ENCODE measurements around the gene IGFL1. TPM values are rescaled to one million over a fixed set of nuclear protein-coding genes. Genes with fewer than 3 reads are reported as not detected.

Gene IGFL1
- total and polyA plus RNA-seq, 11 donors = not detected

DNA sequence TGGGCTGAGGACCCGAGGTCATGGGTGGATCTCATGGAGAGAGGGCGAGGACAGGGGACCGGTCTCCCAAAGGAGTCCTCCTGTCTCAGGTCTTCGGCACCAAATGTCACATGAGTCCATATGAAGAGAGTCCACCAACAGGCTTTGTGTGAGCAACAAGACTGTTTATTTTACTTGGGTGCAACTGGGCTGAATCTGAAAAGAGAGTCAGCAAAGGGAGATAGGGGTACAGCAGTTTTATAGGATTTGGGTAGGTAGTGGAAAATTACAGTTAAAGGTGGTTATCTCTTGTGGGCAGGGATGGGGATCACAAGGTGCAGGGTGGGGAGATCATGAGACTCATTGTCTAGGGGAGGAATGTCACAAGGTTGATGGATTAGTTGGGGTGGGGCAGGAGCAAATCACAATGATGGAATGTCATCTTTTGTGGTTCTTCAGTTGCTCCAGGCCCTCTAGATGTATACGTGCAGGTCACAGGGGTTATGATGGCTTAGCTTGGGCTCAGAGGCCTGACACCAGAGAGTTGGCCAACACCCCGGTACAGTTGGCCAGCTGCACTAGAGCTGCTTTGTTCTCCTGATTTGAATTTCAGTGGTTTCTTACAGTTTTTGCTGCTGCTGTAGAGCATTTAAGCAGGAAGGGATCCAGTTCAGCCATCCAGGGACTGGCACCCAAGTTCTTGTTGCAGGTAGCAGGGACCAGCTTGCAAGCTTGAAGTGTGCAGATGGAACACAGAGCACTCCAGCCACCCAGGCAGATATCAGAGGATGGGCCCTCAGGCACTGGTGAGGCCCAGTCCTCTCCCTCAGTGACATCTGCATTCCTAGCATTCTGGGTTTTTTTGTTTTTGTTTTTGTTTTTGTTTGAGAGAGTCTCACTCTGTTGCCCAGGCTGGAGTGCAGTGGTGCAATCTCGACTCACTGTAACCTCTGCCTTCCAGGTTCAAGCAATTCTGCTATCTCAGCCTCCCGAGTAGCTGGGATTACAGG, 26.4 kb upstream of the IGFL1 start:
- 78 to 90% (median 87%) methylated on average over 8 of the region's 8 CpGs for WGBS, 4 donors
- Histone ChIP-seq H3K27ac (no peak overlapping the region), H3K4me3 (no peak overlapping the region), H3K4me1 (peaks cover 0 to 4% (median 0%) of the 10 kb centered on the region in 12 donors), H3K27me3 (peaks cover 0 to 5% (median 0%) of the 10 kb centered on the region in 9 donors), H3K36me3 (no peaks in the 10 kb centered on the region), H3K9me3 (no peaks in the 10 kb centered on the region)
- TF ChIP-seq, protein P1, sequence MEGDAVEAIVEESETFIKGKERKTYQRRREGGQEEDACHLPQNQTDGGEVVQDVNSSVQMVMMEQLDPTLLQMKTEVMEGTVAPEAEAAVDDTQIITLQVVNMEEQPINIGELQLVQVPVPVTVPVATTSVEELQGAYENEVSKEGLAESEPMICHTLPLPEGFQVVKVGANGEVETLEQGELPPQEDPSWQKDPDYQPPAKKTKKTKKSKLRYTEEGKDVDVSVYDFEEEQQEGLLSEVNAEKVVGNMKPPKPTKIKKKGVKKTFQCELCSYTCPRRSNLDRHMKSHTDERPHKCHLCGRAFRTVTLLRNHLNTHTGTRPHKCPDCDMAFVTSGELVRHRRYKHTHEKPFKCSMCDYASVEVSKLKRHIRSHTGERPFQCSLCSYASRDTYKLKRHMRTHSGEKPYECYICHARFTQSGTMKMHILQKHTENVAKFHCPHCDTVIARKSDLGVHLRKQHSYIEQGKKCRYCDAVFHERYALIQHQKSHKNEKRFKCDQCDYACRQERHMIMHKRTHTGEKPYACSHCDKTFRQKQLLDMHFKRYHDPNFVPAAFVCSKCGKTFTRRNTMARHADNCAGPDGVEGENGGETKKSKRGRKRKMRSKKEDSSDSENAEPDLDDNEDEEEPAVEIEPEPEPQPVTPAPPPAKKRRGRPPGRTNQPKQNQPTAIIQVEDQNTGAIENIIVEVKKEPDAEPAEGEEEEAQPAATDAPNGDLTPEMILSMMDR (IDR thresholded peaks at IDR 0.05) = no peak
- no peak for TF ChIP-seq POLR2A (IDR thresholded peaks at IDR 0.05)
- ATAC-seq = no peak
- no peak for DNase-seq
- intact Hi-C loops (cut with DNase I) = no loop called here

DNA sequence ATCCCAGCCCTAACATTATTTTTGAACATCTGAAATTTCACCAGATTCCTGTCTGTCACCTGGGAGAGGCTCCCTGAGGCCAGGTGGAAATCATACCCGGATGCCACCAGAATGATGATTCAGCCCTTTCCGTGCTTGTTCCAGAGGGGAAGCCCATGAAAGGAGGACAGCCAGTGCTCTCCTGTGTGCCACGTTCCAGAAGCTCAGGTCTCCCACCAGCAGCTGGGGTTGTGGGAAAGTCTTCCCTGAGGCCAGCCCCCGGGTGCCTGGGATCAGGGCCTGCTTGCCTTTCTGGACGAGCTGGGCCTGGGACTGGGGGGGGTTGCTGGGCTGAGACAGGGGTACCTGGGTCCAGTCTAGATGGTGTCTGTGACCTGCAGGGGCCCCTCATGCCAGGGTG, 25.5 kb upstream of the IGFL1 start:
- peaks cover 0 to 5% (median 0%) of the 10 kb centered on the region in 9 donors for H3K27me3 ChIP-seq
- DNase-seq = no peak
- WGBS, 4 donors = 70 to 80% (median 76%) methylated on average over 4 to 5 of the region's 5 CpGs

DNA sequence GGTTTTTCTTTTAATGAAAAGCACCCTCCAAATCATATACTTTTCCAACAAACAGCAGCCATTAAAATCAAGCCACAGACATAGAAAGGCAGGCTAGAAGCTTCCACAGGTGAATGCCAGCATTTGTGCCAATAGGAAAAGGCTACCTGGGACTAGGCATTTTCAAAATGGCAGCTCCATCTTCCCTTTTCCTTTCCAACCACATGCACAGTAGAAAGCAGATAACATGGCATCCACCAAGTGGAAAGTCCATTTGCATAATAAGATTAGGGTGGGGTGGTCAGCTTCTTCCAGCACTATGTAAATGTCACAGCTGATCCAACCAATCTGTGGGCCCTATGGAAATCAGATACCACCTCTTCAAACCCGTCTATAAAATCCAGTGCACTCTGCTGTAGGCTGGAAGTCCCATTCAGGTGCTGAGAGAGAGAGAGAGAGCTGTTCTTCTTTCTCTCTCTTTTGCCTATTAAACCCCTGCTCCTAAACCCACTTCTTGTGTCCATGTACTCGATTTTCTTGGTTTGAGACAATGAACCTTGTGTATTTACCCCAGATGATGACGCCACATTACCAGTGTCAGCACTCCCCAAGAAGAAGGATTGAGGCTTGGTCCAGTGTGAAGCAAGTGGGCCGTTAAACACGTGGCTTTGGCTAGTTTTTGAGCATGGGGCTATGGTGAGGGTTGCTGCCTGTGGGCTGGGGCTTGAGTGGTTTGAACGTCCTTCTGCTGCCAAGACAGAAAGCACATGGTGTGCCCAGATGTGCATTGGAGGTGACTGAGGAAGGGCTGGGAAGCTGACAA, 24.2 kb upstream of the IGFL1 start:
- intact Hi-C loops (cut with DNase I) = no loop called here
- TF ChIP-seq, protein P1 (IDR thresholded peaks at IDR 0.05) = no peak
- no peak for TF ChIP-seq POLR2A (IDR thresholded peaks at IDR 0.05)

More for the DNA sequence above, 25.5 kb upstream of the IGFL1 start:
- H3K4me1 ChIP-seq = peaks cover 0 to 4% (median 0%) of the 10 kb centered on the region in 12 donors
- intact Hi-C loops (cut with DNase I) = no loop called here
- no peaks in the 10 kb centered on the region for H3K9me3 ChIP-seq
- no peak overlapping the region for H3K4me3 ChIP-seq
- no peak for TF ChIP-seq POLR2A (IDR thresholded peaks at IDR 0.05)
- TF ChIP-seq, protein P1 (IDR thresholded peaks at IDR 0.05) = no peak
- ATAC-seq = no peak
- no peak overlapping the region for H3K27ac ChIP-seq
- no peaks in the 10 kb centered on the region for H3K36me3 ChIP-seq

More for the DNA sequence above, 24.2 kb upstream of the IGFL1 start:
- ATAC-seq (no peak), DNase-seq (no peak)
- WGBS, 4 donors = 60 to 77% (median 65%) methylated on average over 6 of the region's 6 CpGs
- H3K36me3 ChIP-seq = no peaks in the 10 kb centered on the region
- H3K27ac ChIP-seq = no peak overlapping the region
- no peak overlapping the region for H3K4me3 ChIP-seq
- no peaks in the 10 kb centered on the region for H3K9me3 ChIP-seq
- H3K27me3 ChIP-seq = peaks cover 0 to 5% (median 0%) of the 10 kb centered on the region in 9 donors
- peaks cover 0 to 9% (median 0%) of the 10 kb centered on the region in 12 donors for H3K4me1 ChIP-seq

Data from heart left ventricle (tissue), 16 donors.